Endometrium (tissue), 2 donors: ENCODE measurements around the gene SGPP2.
"Not testable (repeated sequence)": the region's sequence is repeated elsewhere in the genome, so short reads cannot be mapped to it uniquely, and the experiment has no call there.

Experiments used
- FAIRE-seq: peaks from 2 replicates; lab custom pipeline; 2012; peaks lifted over from hg19 to GRCh38; lab: Jason Lieb, UNC
- donor health status: control.
- donor health status: control.

SGPP2 gene

DNA sequence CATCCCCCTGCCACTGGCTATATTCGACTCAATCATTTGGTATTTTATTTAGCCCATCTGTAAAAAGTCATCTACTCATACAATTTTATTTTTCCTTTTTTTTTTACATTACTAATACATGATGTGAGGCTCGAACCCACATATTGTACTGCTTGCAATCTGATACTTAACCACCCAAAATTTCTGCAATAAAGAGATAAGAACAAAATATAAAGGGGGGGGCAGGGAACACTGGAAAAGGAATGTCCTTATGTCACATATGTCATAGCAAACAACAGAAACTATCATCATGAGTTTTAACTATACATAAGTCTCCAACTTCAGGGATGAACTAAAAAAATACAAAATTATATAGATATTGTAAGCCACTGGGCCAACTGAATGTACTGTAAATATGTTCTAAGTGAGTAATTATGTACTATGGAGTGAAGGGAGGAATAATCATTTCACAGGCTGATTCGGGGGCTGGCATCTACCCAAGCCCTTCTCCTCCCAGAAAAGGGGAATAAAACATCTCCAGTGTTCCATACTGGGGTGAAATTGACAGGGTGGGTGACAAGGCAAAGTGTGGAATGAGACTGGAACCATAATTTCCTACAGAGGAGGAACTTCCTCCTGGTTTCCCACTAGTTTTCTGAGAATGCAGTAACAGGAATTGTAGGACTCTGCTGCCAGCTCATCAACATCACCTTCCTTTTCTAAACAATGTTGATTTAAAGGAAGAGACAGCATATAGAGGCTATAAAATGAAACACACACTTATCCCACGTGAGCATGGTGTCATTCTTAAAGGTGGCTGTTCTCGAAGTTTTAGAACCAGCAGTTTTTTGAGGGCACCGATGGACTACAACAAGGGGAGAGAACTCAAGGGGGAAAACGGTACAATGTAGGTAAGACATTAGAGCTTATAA is 152.1 kb downstream of the SGPP2 start:
- FAIRE-seq = no peak

DNA sequence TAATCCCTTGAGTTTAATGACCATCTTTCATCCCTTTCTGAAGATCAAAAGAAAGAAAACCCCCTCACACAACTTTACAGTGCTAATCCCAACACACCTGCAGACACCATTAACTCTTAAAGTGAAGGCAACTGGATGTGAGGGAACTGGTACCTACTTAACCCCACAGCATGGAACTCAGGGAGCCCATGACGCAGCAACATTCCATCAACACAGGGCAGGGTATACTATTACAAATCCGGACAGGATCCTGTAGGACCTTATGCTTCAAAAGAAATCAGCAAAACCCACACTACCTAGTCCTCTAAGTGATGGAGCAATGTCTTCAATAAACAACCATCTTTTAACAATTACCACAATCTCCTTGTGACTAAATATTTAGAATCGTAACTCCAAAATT is 153.0 kb downstream of the SGPP2 start:
- FAIRE-seq = no peak

DNA sequence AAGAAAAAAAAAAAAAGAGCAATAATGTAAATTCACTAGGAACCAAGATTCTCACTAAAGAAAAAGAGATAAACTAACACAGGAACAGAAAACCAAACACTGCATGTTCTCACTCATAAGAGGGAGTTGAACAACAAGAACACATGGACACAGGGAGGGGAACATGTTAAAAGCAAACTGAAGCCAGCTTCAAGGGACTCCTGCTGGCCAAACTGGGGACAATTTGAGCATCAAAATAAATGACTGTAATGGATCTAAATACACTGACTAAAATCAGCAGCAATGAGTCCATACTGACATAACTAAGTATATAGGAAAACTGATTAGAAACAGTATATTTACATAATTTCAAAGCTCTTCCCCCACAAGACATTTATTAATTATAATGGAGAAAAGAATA is 158.6 kb downstream of the SGPP2 start:
- FAIRE-seq = no peak

DNA sequence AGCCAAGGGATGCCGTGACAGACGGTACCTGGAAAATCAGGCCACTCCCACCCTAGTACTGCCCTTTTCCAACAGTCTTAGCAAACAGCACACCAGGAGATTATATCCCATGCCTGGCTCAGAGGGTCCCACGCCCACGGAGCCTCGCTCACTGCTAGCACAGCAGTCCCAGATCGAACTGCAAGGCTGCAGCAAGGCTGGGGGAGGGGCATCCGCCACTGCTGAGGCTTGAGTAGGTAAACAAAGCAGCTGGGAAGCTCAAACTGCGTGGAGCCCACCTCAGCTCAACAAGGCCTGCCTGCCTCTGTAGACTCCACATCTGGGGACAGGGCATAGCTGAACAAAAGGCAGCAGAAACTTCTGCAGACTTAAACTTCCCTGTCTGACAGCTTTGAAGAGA is 160.2 kb downstream of the SGPP2 start:
- not testable (repeated sequence) for FAIRE-seq

DNA sequence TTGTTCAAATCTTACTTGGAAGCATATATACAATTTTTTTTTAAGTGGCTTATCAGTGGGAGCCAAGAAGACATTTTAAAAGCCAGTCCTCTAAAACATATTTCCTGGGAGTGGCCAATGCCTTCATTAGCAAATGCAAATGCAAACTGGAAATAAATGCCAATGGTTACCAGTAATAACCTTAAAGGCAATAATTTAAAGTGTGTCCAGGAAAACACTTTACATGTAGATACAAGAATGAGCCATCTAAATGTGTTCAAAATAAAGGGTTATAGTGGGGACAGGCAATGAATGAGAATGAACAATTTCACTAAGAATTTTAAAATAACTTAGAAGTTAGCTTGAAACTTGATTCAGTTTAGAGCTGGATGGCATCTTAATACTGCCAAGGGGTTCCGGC is 167.3 kb downstream of the SGPP2 start:
- FAIRE-seq = no peak

GRCh38 chr2:222592176-222592575 is 167.8 kb downstream of the SGPP2 start:
- FAIRE-seq = no peak

DNA sequence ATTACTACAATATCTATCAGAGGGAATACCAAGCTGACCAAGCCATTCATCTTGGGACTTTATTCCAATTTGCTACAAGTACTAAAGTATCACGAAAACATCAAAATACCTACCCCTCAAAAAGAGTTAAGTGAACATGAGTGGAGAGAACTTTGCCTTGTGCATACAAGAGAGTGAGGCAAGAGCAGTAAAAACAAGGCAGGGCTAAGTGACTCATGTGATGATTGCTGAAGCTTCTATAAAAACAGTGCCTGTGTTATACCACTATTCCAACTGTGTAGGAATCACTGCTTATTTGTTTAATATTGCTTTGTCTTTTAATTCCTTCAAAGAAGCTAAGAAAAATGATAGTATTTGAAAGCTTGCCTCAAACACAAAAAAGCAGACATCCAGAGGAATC is 170.3 kb downstream of the SGPP2 start:
- no peak for FAIRE-seq

DNA sequence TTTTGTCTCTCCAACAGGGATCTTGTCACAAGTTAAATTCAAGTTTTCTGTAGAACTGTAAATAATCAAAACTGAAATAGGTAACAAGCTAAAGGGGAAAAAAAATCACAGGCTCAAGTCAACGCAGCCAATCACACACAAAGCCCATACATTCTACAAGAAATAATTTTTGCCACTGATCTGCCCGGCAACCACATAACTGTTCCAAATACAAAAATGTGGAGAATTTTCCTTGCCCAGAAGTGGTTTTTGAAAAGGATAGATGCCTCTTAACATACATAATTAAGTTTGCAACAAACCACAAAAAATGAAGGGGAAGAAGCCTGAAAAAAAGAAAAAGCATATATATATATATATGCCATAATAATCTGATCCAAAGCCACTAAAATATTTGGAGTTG is 171.2 kb downstream of the SGPP2 start:
- FAIRE-seq = no peak

DNA sequence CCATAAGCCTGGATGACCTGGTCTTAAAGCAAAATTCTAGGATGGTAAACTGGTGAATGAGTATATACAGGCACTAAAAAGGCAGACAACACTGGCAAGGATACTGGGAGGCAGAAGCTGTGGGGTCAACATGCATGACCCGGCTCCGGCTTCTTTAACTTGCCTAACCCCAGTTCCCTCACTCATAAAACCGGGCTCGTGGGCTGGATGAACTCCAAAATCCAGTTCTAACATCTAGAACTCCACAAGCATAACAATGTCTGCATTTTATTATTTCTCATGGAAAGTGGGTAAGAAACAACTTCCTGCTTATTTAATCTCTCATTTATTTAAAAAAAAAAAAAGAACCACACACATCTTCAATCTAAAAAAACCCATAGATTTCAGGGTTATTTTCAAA is 174.3 kb downstream of the SGPP2 start:
- no peak for FAIRE-seq

DNA sequence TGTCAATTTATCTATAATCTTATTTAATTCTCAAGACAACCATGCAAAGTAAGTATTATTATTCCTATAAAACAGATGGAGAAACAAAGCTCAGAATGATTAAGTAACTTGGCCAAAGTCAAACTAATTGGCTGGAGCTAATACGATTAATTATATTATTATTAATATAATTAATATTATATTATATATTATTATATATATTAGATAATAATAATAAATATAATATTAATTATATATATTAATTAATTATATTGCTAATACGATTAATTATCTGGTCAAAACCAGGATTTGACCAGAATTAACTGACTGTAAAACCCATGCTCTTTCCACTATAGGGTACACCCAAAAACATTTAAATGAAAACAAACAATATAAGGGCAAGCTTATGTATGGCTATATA is 179.2 kb downstream of the SGPP2 start:
- no peak for FAIRE-seq

- FAIRE-seq = no peak
Measured at GRCh38 chr2:222604749-222605515, 180.6 kb downstream of the SGPP2 start.

DNA sequence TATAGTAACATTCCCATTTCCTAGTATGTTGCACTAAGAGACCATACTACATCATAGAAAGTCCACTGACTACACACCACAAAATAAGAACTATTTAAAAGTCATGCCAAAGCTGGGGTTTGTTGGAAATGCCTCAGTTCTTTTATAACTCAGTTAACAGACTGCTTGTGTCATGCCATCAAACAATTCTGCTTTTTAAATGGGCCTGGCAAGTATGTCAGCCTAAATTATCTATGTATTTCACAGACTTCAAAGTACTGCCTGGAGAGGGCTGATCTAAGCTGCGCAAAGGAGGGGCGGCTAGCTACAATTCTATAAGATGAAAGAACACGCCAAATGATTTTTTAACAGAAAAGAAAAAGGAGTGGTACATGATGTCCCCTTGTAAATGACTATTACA is 182.0 kb downstream of the SGPP2 start:
- no peak for FAIRE-seq

DNA sequence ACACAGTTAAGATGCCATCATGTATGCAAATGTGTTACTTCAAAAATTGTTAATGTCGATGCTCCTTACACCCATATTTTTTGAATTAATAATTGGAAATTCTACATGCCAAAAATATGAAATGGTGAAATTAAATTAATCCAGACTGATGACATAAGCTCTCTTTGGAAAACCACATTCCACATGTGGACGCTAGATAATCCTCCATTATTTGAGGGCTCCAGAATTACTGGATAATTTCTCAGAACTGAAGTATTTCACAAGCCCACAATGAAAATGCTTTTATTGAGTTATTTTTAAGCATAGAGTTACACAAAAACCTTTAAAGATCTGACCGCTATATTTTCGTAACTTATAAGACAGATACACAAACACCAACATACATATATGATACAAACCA is 183.7 kb downstream of the SGPP2 start:
- FAIRE-seq = no peak

DNA sequence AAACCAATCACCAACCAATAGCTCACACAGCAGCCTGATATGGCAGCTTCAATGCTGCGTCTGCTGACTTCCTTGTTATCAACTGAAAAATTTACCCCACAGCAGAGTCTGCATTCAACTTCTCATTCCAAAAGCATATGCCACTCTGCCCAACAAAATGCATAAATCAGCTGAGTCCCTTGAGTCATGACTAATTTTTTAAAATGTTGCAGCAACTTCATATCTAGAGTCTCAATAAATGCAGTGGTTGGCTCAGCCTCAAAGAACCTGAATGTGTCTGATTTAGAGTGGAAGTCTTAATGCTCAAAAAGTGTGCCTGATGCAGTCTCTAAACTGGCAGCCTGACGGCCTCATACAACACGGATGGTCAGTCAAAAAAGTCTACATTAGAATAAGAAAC is 185.0 kb downstream of the SGPP2 start:
- FAIRE-seq = no peak
